ENCODE measurements around the gene STT3A. TPM values are rescaled to one million over a fixed set of nuclear protein-coding genes. Genes with fewer than 3 reads are reported as not detected.

Gene STT3A
- total RNA-seq, 1 experiment from 2014 or later = 229 TPM

- H3K36me3 ChIP-seq (ENCODE audit: control insufficient read depth, insufficient read depth, low read length) = peaks cover 7% of the 10 kb centered on the region; the same call in 1 of the 2 replicates
- DNase-seq (ENCODE audit: low read depth, low spot score) (no peak), ATAC-seq (no peak)
- CTCF ChIA-PET = no interaction called here
- no TSS peak for BruUV-seq (replicated peaks)
- no peaks in the 10 kb centered on the region for H3K4me1 ChIP-seq (ENCODE audit: control insufficient read depth, insufficient read depth, low read length)
- H3K4me3 ChIP-seq (ENCODE audit: low read depth in 2 of 2, low read length in 2 of 2) = no peak overlapping the region
- no peak for TF ChIP-seq SIN3A (IDR thresholded peaks at IDR 0.05; ENCODE audit: borderline replicate concordance, insufficient read depth, low read depth, low read length)
- intact Hi-C loops (cut with micrococcal nuclease; ENCODE audit: unreplicated experiment) = no loop called here
- POLR2A ChIA-PET = no interaction called here
- H3K27ac ChIP-seq (ENCODE audit: low read length) = no peak overlapping the region
- in situ Hi-C loops (cut with HindIII; ENCODE audit: low pct_unique_long_range_greater_than_20kb, low sequenced_read_pairs) = no loop called here
- no peaks in the 10 kb centered on the region for H3K27me3 ChIP-seq (ENCODE audit: control insufficient read depth, insufficient read depth, low read length)
- no peaks in the 10 kb centered on the region for H3K9me3 ChIP-seq (ENCODE audit: control insufficient read depth, insufficient read depth, low read depth, low read length)
Observed at GRCh38 chr11:125649465-125650166, 57.0 kb downstream of the STT3A start.

GRCh38 chr11:125662689-125663088, 70.0 kb downstream of the STT3A start:
- intact Hi-C loops (cut with micrococcal nuclease; ENCODE audit: unreplicated experiment) = no loop called here
- no TSS peak for BruUV-seq (replicated peaks)
- no peak for DNase-seq (ENCODE audit: low read depth, low spot score)
- Histone ChIP-seq H3K27me3 (ENCODE audit: control insufficient read depth, insufficient read depth, low read length) (no peaks in the 10 kb centered on the region), H3K9me3 (ENCODE audit: control insufficient read depth, insufficient read depth, low read depth, low read length) (no peaks in the 10 kb centered on the region), H3K4me3 (ENCODE audit: low read depth in 2 of 2, low read length in 2 of 2) (no peak overlapping the region), H3K36me3 (ENCODE audit: control insufficient read depth, insufficient read depth, low read length) (no peaks in the 10 kb centered on the region), H3K27ac (ENCODE audit: low read length) (no peak overlapping the region), H3K4me1 (ENCODE audit: control insufficient read depth, insufficient read depth, low read length) (no peaks in the 10 kb centered on the region)
- TF ChIP-seq SIN3A (IDR thresholded peaks at IDR 0.05; ENCODE audit: borderline replicate concordance, insufficient read depth, low read depth, low read length) (no peak), POLR2AphosphoS5 (IDR thresholded peaks at IDR 0.05; ENCODE audit: low read depth, low read length) (no peak), TCF7L2 (IDR thresholded peaks at IDR 0.05; ENCODE audit: low read depth, low read length) (no peak), REST (IDR thresholded peaks at IDR 0.05; ENCODE audit: insufficient read depth in 1 of 2, low read depth in 2 of 2, low read length in 1 of 2) (no peak), CTCF (IDR thresholded peaks at IDR 0.05) (no peak)
- POLR2A ChIA-PET = no interaction called here
- in situ Hi-C loops (cut with HindIII; ENCODE audit: low pct_unique_long_range_greater_than_20kb, low sequenced_read_pairs) = no loop called here
- CTCF ChIA-PET = no interaction called here
- no peak for ATAC-seq

GRCh38 chr11:125663910-125664309, 71.3 kb downstream of the STT3A start:
- intact Hi-C loops (cut with micrococcal nuclease; ENCODE audit: unreplicated experiment) = no loop called here
- H3K27me3 ChIP-seq (ENCODE audit: control insufficient read depth, insufficient read depth, low read length) = no peaks in the 10 kb centered on the region
- DNase-seq (ENCODE audit: low read depth, low spot score) (no peak), ATAC-seq (no peak)
- no peaks in the 10 kb centered on the region for H3K36me3 ChIP-seq (ENCODE audit: control insufficient read depth, insufficient read depth, low read length)
- in situ Hi-C loops (cut with HindIII; ENCODE audit: low pct_unique_long_range_greater_than_20kb, low sequenced_read_pairs) = no loop called here
- H3K9me3 ChIP-seq (ENCODE audit: control insufficient read depth, insufficient read depth, low read depth, low read length) = no peaks in the 10 kb centered on the region
- ChIA-PET POLR2A (no interaction called here), CTCF (no interaction called here)
- BruUV-seq (replicated peaks) = no TSS peak
- TF ChIP-seq POLR2AphosphoS5 (IDR thresholded peaks at IDR 0.05; ENCODE audit: low read depth, low read length) = no peak
- no peak overlapping the region for H3K27ac ChIP-seq (ENCODE audit: low read length)
- H3K4me3 ChIP-seq (ENCODE audit: low read depth in 2 of 2, low read length in 2 of 2) = no peak overlapping the region
- no peaks in the 10 kb centered on the region for H3K4me1 ChIP-seq (ENCODE audit: control insufficient read depth, insufficient read depth, low read length)
